Stimulated activated CD4-positive, alpha-beta T cell treated with anti-CD3 and anti-CD28 coated beads, Interleukin-1b, Interleukin-23, amount 100 ng/mL, for 48 hours (primary cell): ENCODE results near the gene GRPEL2.
"Not testable (repeated sequence)": the region's sequence is repeated elsewhere in the genome, so short reads cannot be mapped to it uniquely, and the experiment has no call there.

Source experiments
- DNase-seq: peaks from one replicate; pipeline ENCODE4 v3.0.0-alpha.2; 2020

Gene GRPEL2

GRCh38 chr5:149379818-149380374, 34.6 kb downstream of the GRPEL2 start:
- no peak for DNase-seq

GRCh38 chr5:149380466-149381121, 35.3 kb downstream of the GRPEL2 start:
- no peak for DNase-seq

- no peak for DNase-seq
Measured at GRCh38 chr5:149381261-149381985, 36.1 kb downstream of the GRPEL2 start.

GRCh38 chr5:149381986-149382338, 36.7 kb downstream of the GRPEL2 start:
- peak; percentile 72 for DNase-seq

GRCh38 chr5:149382517-149383220, 37.4 kb downstream of the GRPEL2 start:
- DNase-seq = no peak

- DNase-seq = no peak
Measured at GRCh38 chr5:149383399-149383798, 38.1 kb downstream of the GRPEL2 start.

- DNase-seq = no peak
Measured at GRCh38 chr5:149386166-149386565, 40.9 kb downstream of the GRPEL2 start.

- no peak for DNase-seq
Measured at GRCh38 chr5:149387081-149387631, 41.9 kb downstream of the GRPEL2 start.

GRCh38 chr5:149387982-149388381, 42.7 kb downstream of the GRPEL2 start:
- DNase-seq = no peak

GRCh38 chr5:149388498-149389190, 43.3 kb downstream of the GRPEL2 start:
- DNase-seq = no peak

- DNase-seq = no peak
Measured at GRCh38 chr5:149389552-149390495, 44.5 kb downstream of the GRPEL2 start.

GRCh38 chr5:149391076-149391475, 45.8 kb downstream of the GRPEL2 start:
- DNase-seq = not testable (repeated sequence)

GRCh38 chr5:149391524-149391923, 46.2 kb downstream of the GRPEL2 start:
- no peak for DNase-seq

GRCh38 chr5:149392718-149393117, 47.4 kb downstream of the GRPEL2 start:
- DNase-seq = peak; percentile 9

GRCh38 chr5:149394996-149395395, 49.7 kb downstream of the GRPEL2 start:
- DNase-seq = not testable (repeated sequence)

GRCh38 chr5:149397530-149397929, 52.2 kb downstream of the GRPEL2 start:
- no peak for DNase-seq

GRCh38 chr5:149398747-149399266, 53.5 kb downstream of the GRPEL2 start:
- not testable (repeated sequence) for DNase-seq

- DNase-seq = no peak
Measured at GRCh38 chr5:149399775-149400174, 54.5 kb downstream of the GRPEL2 start.

GRCh38 chr5:149400304-149400703, 55.0 kb downstream of the GRPEL2 start:
- DNase-seq = no peak

GRCh38 chr5:149401051-149401450, 55.8 kb downstream of the GRPEL2 start:
- DNase-seq = no peak

- DNase-seq = no peak
Measured at GRCh38 chr5:149402291-149402690, 57.0 kb downstream of the GRPEL2 start.
